T-helper 1 cell (primary cell): Measurements from ENCODE around the gene PSMB11.

Source experiments
- DNase-seq, 5 donors: peaks; one replicate each; pipeline ENCODE4 v3.0.0-alpha.2; 2012 to 2020

The PSMB11 gene

DNA sequence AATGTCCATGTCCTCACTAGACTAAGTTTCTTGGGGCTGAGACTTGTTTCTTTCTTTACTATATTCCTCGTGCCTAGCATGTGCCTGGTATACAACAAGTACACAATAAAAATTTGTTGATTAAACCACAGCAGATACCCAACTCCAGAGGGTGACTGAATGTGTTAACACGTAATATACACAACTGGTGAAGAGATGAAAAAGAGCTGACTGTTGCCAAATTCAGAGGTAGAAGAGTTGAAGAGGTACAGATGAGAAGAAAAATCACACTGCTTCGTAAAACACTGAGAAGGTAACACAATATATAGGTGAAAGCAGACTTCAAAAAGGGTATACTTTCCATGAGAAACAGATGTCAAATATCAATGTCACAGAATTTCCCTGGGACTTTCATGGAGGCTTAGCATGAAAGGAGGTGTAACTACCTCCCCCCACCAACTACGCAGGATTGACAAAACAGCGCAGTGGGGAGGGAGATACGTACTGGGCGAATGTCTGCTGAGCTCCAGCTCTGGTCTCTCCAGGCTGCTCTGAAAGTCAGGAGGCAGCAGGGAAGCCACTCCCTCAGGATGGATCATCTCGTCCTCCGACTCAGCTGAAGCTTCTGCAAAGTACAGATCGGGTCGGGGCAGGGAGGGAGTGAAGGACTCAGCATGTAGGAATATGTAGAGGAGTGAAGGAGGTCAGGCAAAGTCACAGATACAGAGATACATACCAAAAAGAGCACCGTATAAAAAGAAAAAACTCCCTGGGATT lies 47.7 kb downstream of the PSMB11 start:
- DNase-seq, result no peak

DNA sequence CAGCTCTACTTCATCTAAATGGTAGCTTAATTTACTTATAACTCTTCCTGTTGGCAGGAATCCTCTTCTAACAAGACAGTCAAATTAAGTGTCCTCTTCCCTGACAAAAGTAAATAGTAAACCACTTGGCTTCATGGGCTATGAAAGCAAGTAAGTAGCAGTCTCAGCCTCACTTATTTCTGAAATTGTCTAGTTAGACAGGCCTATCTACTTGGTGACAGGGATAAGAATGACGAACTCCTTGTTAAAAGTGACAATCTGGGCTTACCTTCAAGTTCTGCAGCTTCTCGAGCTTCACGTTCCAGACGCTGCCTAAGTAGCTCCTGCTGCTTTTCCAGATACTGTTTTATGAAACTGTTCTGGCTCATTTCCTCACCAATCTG lies 48.2 kb downstream of the PSMB11 start:
- DNase-seq, result no peak

DNA sequence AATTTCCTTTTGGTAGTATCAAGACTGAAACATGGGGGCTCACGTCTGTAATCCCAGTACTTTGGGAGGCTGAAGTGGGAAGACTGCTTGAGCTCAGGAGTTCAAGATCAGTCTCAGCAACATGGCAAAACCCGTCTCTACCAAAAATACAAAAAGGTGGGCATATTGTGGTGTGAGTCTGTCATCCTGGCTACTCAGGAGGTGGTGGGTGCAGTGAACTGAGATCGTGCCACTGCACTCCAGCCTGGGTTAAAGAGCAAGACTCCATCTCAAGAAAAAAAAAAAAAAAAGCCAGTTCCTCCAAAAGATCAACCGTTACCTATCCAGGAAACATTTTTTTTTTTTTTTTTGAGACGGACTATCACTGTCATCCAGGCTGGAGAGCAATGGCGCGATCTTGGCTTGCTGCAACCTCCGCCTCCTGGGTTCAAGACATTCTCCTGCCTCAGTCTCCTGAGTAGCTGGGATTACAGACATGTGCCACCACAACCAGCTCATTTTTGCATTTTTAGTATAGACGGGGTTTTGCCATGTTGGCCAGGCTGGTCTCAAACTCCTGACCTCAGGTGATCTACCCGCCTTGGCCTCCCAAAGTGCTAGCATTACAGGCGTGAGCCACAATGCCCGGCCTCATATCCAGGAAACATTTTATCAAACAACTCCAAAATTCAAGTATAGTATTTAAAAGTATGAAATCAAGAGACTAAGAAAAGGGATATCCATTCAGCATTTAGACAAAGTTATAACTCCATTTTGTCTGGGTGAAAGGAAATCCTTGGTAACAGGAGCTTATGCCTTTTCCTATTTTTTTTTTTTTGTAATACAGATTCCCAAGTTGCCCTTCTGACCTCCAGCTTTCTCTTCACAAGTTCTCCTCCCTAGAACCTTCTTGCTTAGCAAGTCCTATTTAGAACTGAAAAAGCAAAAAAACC lies 49.5 kb downstream of the PSMB11 start:
- DNase-seq, result no peak

DNA sequence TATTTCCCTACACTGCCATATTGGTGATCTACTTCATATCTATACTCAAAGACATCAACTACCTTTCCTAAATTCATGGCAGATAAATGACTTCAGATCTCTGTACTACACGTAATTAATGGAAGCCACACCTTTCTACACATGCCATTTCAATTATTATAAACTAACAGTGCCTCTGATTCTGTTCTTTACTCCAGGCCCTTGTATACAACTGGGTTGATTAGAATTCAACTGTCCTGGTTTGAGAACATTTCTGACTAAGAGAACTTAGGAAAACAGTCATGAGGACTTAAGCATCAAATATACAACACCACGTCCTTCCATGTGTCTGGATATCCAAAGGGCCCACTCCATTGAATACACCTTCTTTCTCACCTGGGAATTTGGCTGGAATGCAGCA lies 51.1 kb downstream of the PSMB11 start:
- no peak for DNase-seq

DNA sequence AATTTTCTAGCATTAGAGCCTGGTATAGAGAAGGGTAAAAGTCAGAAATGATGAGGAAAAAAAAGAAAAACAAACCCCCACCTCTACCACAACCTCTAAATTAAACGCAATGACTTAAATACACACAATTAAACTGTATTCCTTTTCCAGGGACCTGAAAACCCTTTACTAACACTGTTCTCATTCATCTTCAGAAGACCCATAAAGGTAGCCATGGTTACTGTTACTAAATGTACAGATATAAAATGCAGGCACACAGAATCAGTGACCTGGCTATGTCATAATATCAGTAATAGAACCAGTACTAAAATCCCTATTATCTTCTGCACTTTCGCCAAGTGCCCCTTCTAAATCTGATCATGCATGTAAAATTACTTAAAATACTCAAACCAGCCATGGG lies 51.5 kb downstream of the PSMB11 start:
- DNase-seq, result no peak
